HepG2 (cell line): Measurements from ENCODE around the gene ITGAE. TPM values are rescaled to one million over a fixed set of nuclear protein-coding genes. Genes with fewer than 3 reads are reported as not detected.
A peak's percentile ranks its signal among the peaks of the same experiment; 100 is the strongest.

Experiments used
- ARNT ChIP-seq: fragments of 450-650 bp; IDR thresholded peaks from 2 replicates; pipeline ENCODE4 v1.6.1; 2017
- BRD4 ChIP-seq: sonication (generic); formaldehyde crosslinking; IDR thresholded peaks from 2 replicates; pipeline ENCODE4 v1.4.0; 2020; ENCODE audit warnings: missing genetic modification reagents
- CC2D1A ChIP-seq: sonication (generic); formaldehyde crosslinking; IDR thresholded peaks from 2 replicates; pipeline ENCODE4 v1.8.1; 2023; ENCODE audit warnings: mild to moderate bottlenecking, missing genetic modification reagents
- EHMT2 ChIP-seq: fragments of 200-600 bp; sonication (generic); IDR thresholded peaks from 2 replicates; pipeline ENCODE4 v1.7.0; 2017; ENCODE audit warnings: antibody characterized with exemption, low read depth, low read length, borderline replicate concordance
- FIP1L1 ChIP-seq: fragments of 200-400 bp; formaldehyde crosslinking; IDR thresholded peaks from 2 replicates; pipeline ENCODE4 v1.6.1; 2018; ENCODE audit warnings: low read depth, mild to moderate bottlenecking, low read length, moderate library complexity, borderline replicate concordance; ENCODE audit not compliant: insufficient read depth
- GATAD1 ChIP-seq: IDR thresholded peaks from 2 replicates; pipeline ENCODE4 v1.6.1; 2016; ENCODE audit warnings: missing genetic modification reagents, missing compliant biosample characterization
- GLI4 ChIP-seq: sonication (generic); formaldehyde crosslinking; IDR thresholded peaks from 2 replicates; pipeline ENCODE4 v1.5.1; 2020; ENCODE audit warnings: missing genetic modification reagents, mild to moderate bottlenecking, moderate library complexity, borderline replicate concordance
- JUND ChIP-seq: sonication (generic); formaldehyde crosslinking; IDR thresholded peaks from 2 replicates; pipeline ENCODE4 v1.8.0; 2022; ENCODE audit warnings: mild to moderate bottlenecking, missing genetic modification reagents
- MBNL3 ChIP-seq: fragments of 250-450 bp; sonication (Bioruptor Pico); conservative IDR thresholded peaks from 2 replicates; pipeline ENCODE4 v1.8.0; 2022; ENCODE audit warnings: mild to moderate bottlenecking, inconsistent platforms
- POLR2A ChIP-seq, 2 experiments: IDR thresholded peaks; 2 replicates each; pipeline ENCODE4 v1.6.1; 2011; ENCODE audit warnings: low read depth in 2 of 2, low read length in 2 of 2, mild to moderate bottlenecking in 1 of 2, moderate library complexity in 1 of 2; ENCODE audit not compliant: insufficient read depth in 1 of 2
- PRDM10 ChIP-seq: sonication (generic); formaldehyde crosslinking; IDR thresholded peaks from 2 replicates; pipeline ENCODE4 v1.4.0; 2020; ENCODE audit warnings: low read depth, missing genetic modification reagents
- RNF2 ChIP-seq: fragments of 450-650 bp; conservative IDR thresholded peaks from 2 replicates; pipeline ENCODE4 v1.6.1; 2016; ENCODE audit warnings: low read depth
- RORA ChIP-seq: sonication (generic); formaldehyde crosslinking; IDR thresholded peaks from 2 replicates; pipeline ENCODE4 v1.5.0; 2020; ENCODE audit warnings: mild to moderate bottlenecking, missing genetic modification reagents, moderate library complexity
- SSRP1 ChIP-seq: IDR thresholded peaks from 2 replicates; pipeline ENCODE4 v1.6.1; 2016; ENCODE audit warnings: control low read depth
- TCF7L2 ChIP-seq: IDR thresholded peaks from 2 replicates; pipeline ENCODE4 v1.6.1; 2011; ENCODE audit warnings: mild to moderate bottlenecking, low read depth, low read length, moderate library complexity
- TFE3 ChIP-seq: IDR thresholded peaks from 2 replicates; pipeline ENCODE4 v1.6.1; 2016
- ZNF124 ChIP-seq: sonication (generic); formaldehyde crosslinking; IDR thresholded peaks from 2 replicates; pipeline ENCODE4 v1.4.0; 2020; ENCODE audit warnings: missing genetic modification reagents
- ZNF235 ChIP-seq: sonication (generic); formaldehyde crosslinking; IDR thresholded peaks from 2 replicates; pipeline ENCODE4 v1.8.1; 2023; ENCODE audit warnings: mild to moderate bottlenecking, missing genetic modification reagents, borderline replicate concordance
- ZNF3 ChIP-seq: IDR thresholded peaks from 2 replicates; pipeline ENCODE4 v1.7.0; 2017; ENCODE audit warnings: inconsistent platforms
- ZNF451 ChIP-seq: sonication (generic); formaldehyde crosslinking; IDR thresholded peaks from 2 replicates; pipeline ENCODE4 v1.5.0; 2020; ENCODE audit warnings: mild to moderate bottlenecking, missing genetic modification reagents
- ZNF598 ChIP-seq: sonication (generic); formaldehyde crosslinking; IDR thresholded peaks from 2 replicates; pipeline ENCODE4 v1.5.1; 2020; ENCODE audit warnings: mild to moderate bottlenecking, missing genetic modification reagents, borderline replicate concordance
- ZNF607 ChIP-seq: sonication (generic); formaldehyde crosslinking; IDR thresholded peaks from 2 replicates; pipeline ENCODE4 v1.5.1; 2020; ENCODE audit warnings: missing genetic modification reagents, mild to moderate bottlenecking, borderline replicate concordance
- ZNF615 ChIP-seq: sonication (generic); formaldehyde crosslinking; IDR thresholded peaks from 2 replicates; pipeline ENCODE4 v1.5.0; 2020; ENCODE audit warnings: mild to moderate bottlenecking, missing genetic modification reagents, borderline replicate concordance
- ZNF678 ChIP-seq: sonication (generic); formaldehyde crosslinking; IDR thresholded peaks from 2 replicates; pipeline ENCODE4 v1.4.0; 2020; ENCODE audit warnings: mild to moderate bottlenecking, missing genetic modification reagents
- ZNF839 ChIP-seq: sonication (generic); formaldehyde crosslinking; IDR thresholded peaks from 2 replicates; pipeline ENCODE4 v1.4.0; 2020; ENCODE audit warnings: missing genetic modification reagents, mild to moderate bottlenecking, borderline replicate concordance
- ZSCAN20 ChIP-seq: sonication (generic); formaldehyde crosslinking; IDR thresholded peaks from 2 replicates; pipeline ENCODE4 v1.4.0; 2020; ENCODE audit warnings: missing genetic modification reagents, mild to moderate bottlenecking, borderline replicate concordance
- polyA plus RNA-seq, 8 experiments: library from polyadenylated mRNA; depleted of rRNA in 3 of 8; stranded (reverse) in 7 of 8; unstranded in 1 of 8; fragments of >200 nt; fragmentation: Illumina TruSeq in 4 of 8; extraction: Trizol in 4 of 8; gene quantifications; 2 replicates each; pipeline versions ENCODE4 v1.2.1 to v1.2.3, GENCODE V29; 2011 to 2016; ENCODE audit warnings: low read depth in 4 of 8, missing spikeins in 1 of 8, mixed read lengths in 1 of 8; ENCODE audit not compliant: insufficient read depth in 1 of 8
- total RNA-seq, 5 experiments: library from RNA; depleted of rRNA; stranded (reverse); fragments of >200 nt; fragmentation: Illumina TruSeq; extraction: Trizol; gene quantifications; 2 replicates each; pipeline ENCODE4 v1.2.3, GENCODE V29; 2016; ENCODE audit warnings: low read depth in 1 of 5

ITGAE gene
- total and polyA plus RNA-seq, 2 of the 13 experiments (the other 11 are each of a cell fraction or from before 2014, with no cell fraction given) = 42.3 to 49.0 TPM

DNA sequence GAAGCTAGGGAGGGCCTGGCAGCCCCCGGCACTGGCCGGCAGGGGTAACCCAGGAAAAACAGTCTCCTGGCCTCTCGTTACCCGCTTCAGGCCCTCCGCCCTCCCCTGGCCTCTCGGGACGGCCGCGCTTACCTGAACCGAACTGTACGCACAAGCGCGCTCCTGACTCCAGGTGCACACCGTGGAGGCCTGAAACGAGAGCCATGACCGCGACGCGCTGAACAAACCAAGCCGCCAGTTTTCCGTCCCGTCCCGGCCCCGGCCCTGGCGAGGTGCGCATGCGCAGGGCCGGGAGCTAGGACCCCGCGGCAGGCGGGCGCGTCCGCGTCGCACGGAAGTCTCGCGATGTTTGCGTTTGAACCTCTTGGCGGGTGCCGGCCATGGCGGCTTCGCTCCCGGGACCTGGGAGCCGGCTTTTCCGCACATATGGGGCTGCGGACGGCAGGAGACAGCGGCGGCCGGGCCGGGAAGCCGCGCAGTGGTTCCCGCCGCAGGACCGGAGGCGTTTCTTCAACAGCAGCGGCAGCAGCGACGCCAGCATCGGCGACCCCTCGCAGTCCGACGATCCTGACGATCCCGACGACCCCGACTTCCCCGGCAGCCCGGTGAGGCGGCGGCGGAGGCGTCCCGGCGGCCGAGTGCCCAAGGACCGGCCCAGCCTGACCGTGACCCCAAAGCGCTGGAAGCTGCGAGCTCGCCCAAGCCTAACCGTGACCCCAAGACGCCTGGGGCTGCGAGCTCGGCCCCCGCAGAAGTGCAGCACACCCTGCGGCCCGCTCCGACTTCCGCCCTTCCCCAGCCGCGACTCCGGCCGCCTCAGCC, 77.2 kb downstream of the ITGAE start, which contains the start of gene HASPIN (continued):
- TF ChIP-seq ZNF607 (CRISPR knock-in tag) = peak; percentile 84; the same call in 1 of the 2 replicates
- peak; percentile 89 for TF ChIP-seq ZNF124 (CRISPR knock-in tag)
- 0 out of 2 replicates have a peak, but pooled peaks have one; percentile 59 for TF ChIP-seq FIP1L1
- no peak for TF ChIP-seq ZNF3 (CRISPR knock-in tag)
- peak; percentile 96 for TF ChIP-seq GATAD1 (CRISPR knock-in tag)
- no peak for TF ChIP-seq ZNF678 (CRISPR knock-in tag)
- peak; percentile 75; the same call in 1 of the 2 replicates for TF ChIP-seq GLI4
- peak; percentile 62; the same call in 1 of the 2 replicates for TF ChIP-seq ZNF839 (CRISPR knock-in tag)
- TF ChIP-seq ZSCAN20 (CRISPR knock-in tag) = no peak
- no peak for TF ChIP-seq ZNF615
- TF ChIP-seq MBNL3 = no peak
- peak; percentile 27; the same call in 1 of the 2 replicates for TF ChIP-seq PRDM10
- TF ChIP-seq POLR2A (IDR thresholded peaks at IDR 0.05; ENCODE audit: insufficient read depth in 1 of 2, low read depth in 2 of 2, low read length in 2 of 2) = peak; percentile 79 to 89
- TF ChIP-seq RORA (CRISPR knock-in tag) = no peak
- 0 out of 2 replicates have a peak, but pooled peaks have one; percentile 41 for TF ChIP-seq TFE3 (CRISPR knock-in tag)
- peak; percentile 68; the same call in 1 of the 2 replicates for TF ChIP-seq RNF2
- peak; percentile 82 for TF ChIP-seq BRD4 (CRISPR knock-in tag)
- no peak for TF ChIP-seq CC2D1A (CRISPR knock-in tag)
- TF ChIP-seq TCF7L2 = no peak
- TF ChIP-seq ARNT = no peak
- no peak for TF ChIP-seq ZNF451 (CRISPR knock-in tag)
- TF ChIP-seq SSRP1 (CRISPR knock-in tag) = no peak
- no peak for TF ChIP-seq JUND (CRISPR knock-in tag)
- TF ChIP-seq ZNF235 (CRISPR knock-in tag) = no peak; the same call in 1 of the 2 replicates
- no peak for TF ChIP-seq EHMT2
- peak; percentile 93; the same call in 1 of the 2 replicates for TF ChIP-seq ZNF598 (CRISPR knock-in tag)
